SK-N-SH (cell line): Measurements from ENCODE around the gene SLC6A20. TPM values are rescaled to one million over a fixed set of nuclear protein-coding genes. Genes with fewer than 3 reads are reported as not detected.

Experiments used
- CTCF ChIA-PET: fragments of 300-600, 350-600 bp; formaldehyde crosslinking; extraction: SDS; loops from one replicate; lab custom pipeline; 2021; lab: Yijun Ruan, JAX
- POLR2A ChIA-PET: fragments of 350-600 bp; sonication (Branson Sonifier 250); formaldehyde crosslinking; extraction: SDS; loops from one replicate; lab custom pipeline; 2020; ENCODE audit warnings: antibody characterized with exemption, inconsistent platforms; lab: Yijun Ruan, JAX
- DNase-seq: peaks from one replicate; pipeline ENCODE4 v3.0.0; 2012
- H2AFZ ChIP-seq: fragments of 200-600 bp; sonication (generic); 2 replicates; pipeline ENCODE4 v1.8.1; 2016; ENCODE audit warnings: antibody characterized with exemption, mild to moderate bottlenecking, low read depth
- H3F3A ChIP-seq: fragments of 200-600 bp; sonication (generic); replicated peaks from 2 replicates; pipeline ENCODE3; 2016; ENCODE audit warnings: antibody characterized with exemption, mild to moderate bottlenecking; ENCODE audit not compliant: insufficient read depth
- H3K27ac ChIP-seq, 2 experiments: fragments of 200-500 bp in 1 of 2; fragments of 200-600 bp in 1 of 2; sonication (Bioruptor generic) in 1 of 2; sonication (generic), shearing (Covaris generic) in 1 of 2; 2 replicates each; pipeline versions ENCODE4 v1.5.1 to v1.6.1; 2014 to 2016; ENCODE audit warnings: low read depth in 2 of 2, inconsistent platforms in 1 of 2, low read length in 1 of 2, mild to moderate bottlenecking in 1 of 2, mixed read lengths in 1 of 2
- H3K27me3 ChIP-seq: fragments of 200-600 bp; sonication (generic), shearing (Covaris generic); 2 replicates; pipeline ENCODE4 v1.6.1; 2016; ENCODE audit warnings: mixed run types; ENCODE audit not compliant: insufficient read depth
- H3K36me3 ChIP-seq, 2 experiments: fragments of 200-500 bp in 1 of 2; fragments of 200-600 bp in 1 of 2; sonication (Bioruptor generic) in 1 of 2; sonication (generic) in 1 of 2; replicated peaks in 1 of 2; 2 replicates each; pipeline versions ENCODE3 to v1.5.1; 2014 to 2016; ENCODE audit warnings: low read length in 1 of 2, mild to moderate bottlenecking in 1 of 2; ENCODE audit not compliant: insufficient read depth in 2 of 2, control insufficient read depth in 1 of 2
- H3K4me1 ChIP-seq, 2 experiments: fragments of 200-500 bp in 1 of 2; fragments of 200-600 bp in 1 of 2; sonication (Bioruptor generic) in 1 of 2; sonication (generic), shearing (Covaris generic) in 1 of 2; 2 replicates each; pipeline versions ENCODE4 v1.5.1 to v1.6.1; 2014 to 2016; ENCODE audit warnings: low read depth in 1 of 2, low read length in 1 of 2, mixed run types in 1 of 2; ENCODE audit not compliant: insufficient read depth in 2 of 2, control insufficient read depth in 1 of 2
- H3K4me2 ChIP-seq: fragments of 200-600 bp; sonication (generic), shearing (Covaris generic); 2 replicates; pipeline ENCODE4 v1.6.1; 2017; ENCODE audit warnings: mixed run types
- H3K4me3 ChIP-seq, 2 experiments: fragments of 200-500 bp in 1 of 2; fragments of 200-600 bp in 1 of 2; sonication (Bioruptor generic) in 1 of 2; sonication (generic), shearing (Covaris generic) in 1 of 2; 2 replicates each; pipeline versions ENCODE4 v1.5.1 to v1.8.1; 2014 to 2016; ENCODE audit warnings: low read depth in 2 of 2, inconsistent platforms in 1 of 2, low read length in 1 of 2, mild to moderate bottlenecking in 1 of 2, mixed read lengths in 1 of 2, moderate library complexity in 1 of 2
- H3K79me2 ChIP-seq: fragments of 200-600 bp; sonication (generic); 2 replicates; pipeline ENCODE4 v1.8.1; 2017; ENCODE audit warnings: mild to moderate bottlenecking; ENCODE audit not compliant: insufficient read depth
- H3K9ac ChIP-seq: fragments of 200-600 bp; sonication (generic); 2 replicates; pipeline ENCODE4 v1.6.1; 2017; ENCODE audit warnings: mixed run types
- H3K9me2 ChIP-seq: fragments of 200-600 bp; sonication (generic); 2 replicates; pipeline ENCODE4 v1.6.1; 2017; ENCODE audit warnings: mixed run types
- H3K9me3 ChIP-seq: fragments of 200-600 bp; sonication (generic); 2 replicates; pipeline ENCODE4 v1.6.1; 2017; ENCODE audit warnings: mixed run types, mild to moderate bottlenecking, moderate library complexity
- H4K20me1 ChIP-seq: fragments of 200-600 bp; sonication (generic); 2 replicates; pipeline ENCODE4 v1.6.1; 2017; ENCODE audit warnings: mild to moderate bottlenecking, mixed run types; ENCODE audit not compliant: insufficient read depth
- CHD2 ChIP-seq: fragments of 150-350 bp; IDR thresholded peaks from 2 replicates; pipeline ENCODE4 v1.6.1; 2018; ENCODE audit warnings: low read length; ENCODE audit not compliant: partially characterized antibody
- EZH2phosphoT487 ChIP-seq: fragments of 200-600 bp; sonication (generic); IDR thresholded peaks from 2 replicates; pipeline ENCODE4 v1.6.1; 2017; ENCODE audit warnings: low read depth, mixed run types, mild to moderate bottlenecking, antibody characterized with exemption, moderate library complexity, borderline replicate concordance
- FOXM1 ChIP-seq: IDR thresholded peaks from 2 replicates; pipeline ENCODE4 v1.4.0; 2012; ENCODE audit warnings: low read depth, mild to moderate bottlenecking
- GABPA ChIP-seq: IDR thresholded peaks from 2 replicates; pipeline ENCODE4 v1.4.0; 2012; ENCODE audit warnings: low read depth, mild to moderate bottlenecking
- POLR2AphosphoS5 ChIP-seq: IDR thresholded peaks from 2 replicates; pipeline ENCODE4 v1.6.1; 2012; ENCODE audit warnings: low read depth, low read length
- RAD21 ChIP-seq: IDR thresholded peaks from 2 replicates; pipeline ENCODE4 v1.6.1; 2012; ENCODE audit warnings: mild to moderate bottlenecking, low read length
- SIN3A ChIP-seq: IDR thresholded peaks from 2 replicates; pipeline ENCODE4 v1.6.1; 2012; ENCODE audit warnings: low read depth, mild to moderate bottlenecking, low read length, moderate library complexity, borderline replicate concordance
- TCF12 ChIP-seq: IDR thresholded peaks from 2 replicates; pipeline ENCODE4 v1.4.0; 2012
- TEAD4 ChIP-seq: IDR thresholded peaks from 2 replicates; pipeline ENCODE4 v1.4.0; 2012; ENCODE audit warnings: mild to moderate bottlenecking, borderline replicate concordance; ENCODE audit not compliant: insufficient read depth
- YY1 ChIP-seq: IDR thresholded peaks from 2 replicates; pipeline ENCODE4 v1.4.0; 2012; ENCODE audit warnings: low read depth, mild to moderate bottlenecking
- WGBS: methylation state at CpG from one replicate; pipeline ENCODE4 v1.1.6; 2017; ENCODE audit warnings: low lambda C conversion rate; 5-methylcytosine and 5-hydroxymethylcytosine counted together
- polyA plus RNA-seq, 3 experiments: library from polyadenylated mRNA; depleted of rRNA; stranded (reverse); fragments of >200 nt; gene quantifications; 2 replicates each; pipeline ENCODE4 v1.2.3, GENCODE V29; 2012
- TF ChIP-seq, protein P1 (sequence below): fragments of 200-600 bp; sonication (generic); IDR thresholded peaks from 2 replicates; pipeline ENCODE4 v1.6.1; 2017; ENCODE audit warnings: antibody characterized with exemption, mild to moderate bottlenecking, moderate library complexity
- TF ChIP-seq, protein P2 (sequence below): fragments of 150-350 bp; IDR thresholded peaks from 2 replicates; pipeline ENCODE4 v1.6.1; 2017; ENCODE audit warnings: antibody characterized with exemption, low read length, low read depth, borderline replicate concordance
- TF ChIP-seq, protein P3 (sequence below): IDR thresholded peaks from 2 replicates; pipeline ENCODE4 v1.4.0; 2012; ENCODE audit warnings: low read depth, borderline replicate concordance
- TF ChIP-seq, protein P4 (sequence below): IDR thresholded peaks from 2 replicates; pipeline ENCODE4 v1.4.0; 2012; ENCODE audit warnings: low read depth

Gene SLC6A20
- polyA plus RNA-seq, 1 of the 3 experiments (the other 2 are of a cell fraction): not detected

DNA sequence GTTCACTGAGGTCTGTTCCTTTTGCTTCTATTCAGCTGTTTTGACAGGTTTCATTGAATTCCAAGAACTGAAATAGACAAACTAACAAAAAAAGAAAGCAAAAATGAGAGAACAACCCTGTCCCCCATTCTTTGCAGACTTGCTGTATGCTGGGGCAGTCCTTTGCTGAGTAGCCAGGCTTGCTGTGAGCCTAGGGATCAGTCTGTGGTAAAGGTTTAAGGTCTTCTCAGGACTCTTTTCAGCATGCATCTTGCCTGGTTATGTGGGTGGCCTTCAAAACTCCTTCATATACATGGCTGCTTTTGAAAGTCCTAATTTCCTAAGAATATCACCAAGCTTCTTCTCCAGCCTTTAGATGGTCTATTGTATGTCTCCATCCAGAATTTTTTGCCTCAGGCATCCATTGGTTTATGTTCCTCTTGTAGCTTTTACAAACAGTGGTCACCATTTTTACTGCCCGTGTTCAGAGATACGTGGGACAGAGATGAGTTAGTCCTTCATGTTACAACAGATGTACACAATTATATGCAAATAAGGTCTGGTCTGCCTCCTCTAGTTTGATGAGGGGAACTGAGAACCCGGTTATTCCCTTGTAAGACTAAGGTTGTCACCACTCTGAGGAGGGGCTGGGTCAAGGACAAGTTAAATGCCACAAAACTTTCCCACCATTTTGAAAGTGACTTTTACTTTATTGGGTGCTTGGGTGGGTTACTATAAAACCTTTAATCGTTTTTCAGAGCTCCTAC lies 65.8 kb downstream of the SLC6A20 start:
- Histone ChIP-seq H3K27ac (no peak overlapping the region), H3K36me3 (peaks cover 60 to 71% of the 10 kb centered on the region in 2 experiments), H3K9me3 (no peaks in the 10 kb centered on the region), H3F3A (no peaks in the 10 kb centered on the region), H2AFZ (no peak overlapping the region), H3K9me2 (no peaks in the 10 kb centered on the region), H3K4me3 (no peak overlapping the region), H3K9ac (no peak overlapping the region), H4K20me1 (no peaks in the 10 kb centered on the region), H3K27me3 (no peaks in the 10 kb centered on the region), H3K4me1 (no peaks in the 10 kb centered on the region), H3K4me2 (no peak overlapping the region), H3K79me2 (peaks cover 9% of the 10 kb centered on the region; the same call in 1 of the 2 replicates)
- 89% methylated on average over 4 of the region's 4 CpGs for WGBS
- no peak for DNase-seq
- TF ChIP-seq POLR2AphosphoS5: no peak
- POLR2A ChIA-PET: no interaction called here
- CTCF ChIA-PET: interaction anchor here (1.2 to 1.4 kb wide), 2 partner anchors 30 to 31 kb away, joined by 4 to 7 read pairs; no protein-coding TSS in a partner anchor

DNA sequence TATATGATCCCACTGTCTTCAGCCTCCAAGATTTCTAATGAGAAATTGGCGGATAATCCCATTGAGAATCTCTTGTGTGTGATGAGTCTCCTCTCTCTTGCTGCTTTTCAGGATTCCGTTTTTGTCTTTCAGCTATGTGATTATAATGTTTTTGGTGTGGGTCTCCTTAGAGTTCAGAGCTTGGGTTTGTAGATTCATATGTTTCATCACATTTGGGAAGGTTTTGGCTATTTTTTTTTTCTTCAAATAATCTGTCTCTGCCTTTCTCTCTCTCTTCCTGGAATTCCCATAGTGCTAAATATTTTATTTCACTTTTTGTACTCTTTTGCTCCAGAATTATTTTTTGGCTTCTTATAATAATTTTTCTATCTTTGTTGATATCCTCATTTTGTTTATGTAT lies 66.7 kb downstream of the SLC6A20 start:
- Histone ChIP-seq H3K9me2 (no peaks in the 10 kb centered on the region), H3K9me3 (no peaks in the 10 kb centered on the region), H3K4me2 (no peak overlapping the region), H3K9ac (no peak overlapping the region), H3K4me3 (no peak overlapping the region)
- TF ChIP-seq, protein P1, sequence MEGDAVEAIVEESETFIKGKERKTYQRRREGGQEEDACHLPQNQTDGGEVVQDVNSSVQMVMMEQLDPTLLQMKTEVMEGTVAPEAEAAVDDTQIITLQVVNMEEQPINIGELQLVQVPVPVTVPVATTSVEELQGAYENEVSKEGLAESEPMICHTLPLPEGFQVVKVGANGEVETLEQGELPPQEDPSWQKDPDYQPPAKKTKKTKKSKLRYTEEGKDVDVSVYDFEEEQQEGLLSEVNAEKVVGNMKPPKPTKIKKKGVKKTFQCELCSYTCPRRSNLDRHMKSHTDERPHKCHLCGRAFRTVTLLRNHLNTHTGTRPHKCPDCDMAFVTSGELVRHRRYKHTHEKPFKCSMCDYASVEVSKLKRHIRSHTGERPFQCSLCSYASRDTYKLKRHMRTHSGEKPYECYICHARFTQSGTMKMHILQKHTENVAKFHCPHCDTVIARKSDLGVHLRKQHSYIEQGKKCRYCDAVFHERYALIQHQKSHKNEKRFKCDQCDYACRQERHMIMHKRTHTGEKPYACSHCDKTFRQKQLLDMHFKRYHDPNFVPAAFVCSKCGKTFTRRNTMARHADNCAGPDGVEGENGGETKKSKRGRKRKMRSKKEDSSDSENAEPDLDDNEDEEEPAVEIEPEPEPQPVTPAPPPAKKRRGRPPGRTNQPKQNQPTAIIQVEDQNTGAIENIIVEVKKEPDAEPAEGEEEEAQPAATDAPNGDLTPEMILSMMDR: no peak
- TF ChIP-seq RAD21: no peak
- TF ChIP-seq FOXM1: no peak
- TF ChIP-seq, protein P2, sequence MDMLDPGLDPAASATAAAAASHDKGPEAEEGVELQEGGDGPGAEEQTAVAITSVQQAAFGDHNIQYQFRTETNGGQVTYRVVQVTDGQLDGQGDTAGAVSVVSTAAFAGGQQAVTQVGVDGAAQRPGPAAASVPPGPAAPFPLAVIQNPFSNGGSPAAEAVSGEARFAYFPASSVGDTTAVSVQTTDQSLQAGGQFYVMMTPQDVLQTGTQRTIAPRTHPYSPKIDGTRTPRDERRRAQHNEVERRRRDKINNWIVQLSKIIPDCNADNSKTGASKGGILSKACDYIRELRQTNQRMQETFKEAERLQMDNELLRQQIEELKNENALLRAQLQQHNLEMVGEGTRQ: no peak
- no peak for TF ChIP-seq YY1
- no peak for TF ChIP-seq CHD2
- TF ChIP-seq TCF12: no peak
- no peak for TF ChIP-seq GABPA
- TF ChIP-seq EZH2phosphoT487: no peak
- TF ChIP-seq, protein P3, sequence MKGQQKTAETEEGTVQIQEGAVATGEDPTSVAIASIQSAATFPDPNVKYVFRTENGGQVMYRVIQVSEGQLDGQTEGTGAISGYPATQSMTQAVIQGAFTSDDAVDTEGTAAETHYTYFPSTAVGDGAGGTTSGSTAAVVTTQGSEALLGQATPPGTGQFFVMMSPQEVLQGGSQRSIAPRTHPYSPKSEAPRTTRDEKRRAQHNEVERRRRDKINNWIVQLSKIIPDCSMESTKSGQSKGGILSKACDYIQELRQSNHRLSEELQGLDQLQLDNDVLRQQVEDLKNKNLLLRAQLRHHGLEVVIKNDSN: no peak
- TF ChIP-seq POLR2AphosphoS5: no peak
- no peak for TF ChIP-seq SIN3A
- TF ChIP-seq, protein P4, sequence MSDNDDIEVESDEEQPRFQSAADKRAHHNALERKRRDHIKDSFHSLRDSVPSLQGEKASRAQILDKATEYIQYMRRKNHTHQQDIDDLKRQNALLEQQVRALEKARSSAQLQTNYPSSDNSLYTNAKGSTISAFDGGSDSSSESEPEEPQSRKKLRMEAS: no peak
- TF ChIP-seq TEAD4: no peak
- TF ChIP-seq, all 33 proteins: peak for 0
- POLR2A ChIA-PET: no interaction called here
- no peaks in the 10 kb centered on the region for H3F3A ChIP-seq
- no peaks in the 10 kb centered on the region for H4K20me1 ChIP-seq
- WGBS: 82% methylated on average over 2 of the region's 2 CpGs
- H3K36me3 ChIP-seq: peaks cover 60 to 71% of the 10 kb centered on the region in 2 experiments
- H2AFZ ChIP-seq: no peak overlapping the region
- H3K79me2 ChIP-seq: peaks cover 9% of the 10 kb centered on the region; the same call in 1 of the 2 replicates
- no peaks in the 10 kb centered on the region for H3K4me1 ChIP-seq
- no peak for DNase-seq
- no peak overlapping the region for H3K27ac ChIP-seq
- CTCF ChIA-PET: interaction anchor here (1.4 kb wide), 1 partner anchor 31 kb away, joined by 4 read pairs; no protein-coding TSS in a partner anchor
- H3K27me3 ChIP-seq: no peaks in the 10 kb centered on the region
